ENCODE data around the gene NOP14. TPM values are rescaled to one million over a fixed set of nuclear protein-coding genes. Genes with fewer than 3 reads are reported as not detected.

NOP14 gene
- total RNA-seq, 4 donors from 2014 or later: 16.7 to 21.1 (median 18.8) TPM

DNA sequence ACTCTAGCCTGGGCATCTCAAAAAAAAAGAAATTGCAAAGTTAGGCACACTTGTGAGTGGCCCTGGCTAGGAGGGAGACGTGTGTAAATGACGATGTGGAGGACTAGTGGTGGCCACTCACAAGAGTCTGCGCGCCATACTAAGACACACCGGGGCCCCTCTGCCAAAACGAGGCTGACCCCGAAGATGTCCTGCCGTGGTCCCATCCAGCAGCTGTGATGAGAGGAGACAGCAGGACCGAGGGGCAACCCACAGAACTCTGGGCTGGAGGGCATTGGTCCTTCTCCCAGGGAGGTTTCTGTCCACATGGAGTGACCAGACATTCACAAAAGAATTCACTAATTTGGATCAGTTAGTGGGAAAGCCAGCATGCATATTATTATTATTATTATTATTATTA is 47.4 kb downstream of the NOP14 start:
- 70% methylated on average over 2 of the region's 9 CpGs for WGBS
- Histone ChIP-seq H3K4me1 (no peaks in the 10 kb centered on the region), H3K27ac (replicated peaks in 1 of 4) (no peak overlapping the region), H3K9me3 (no peaks in the 10 kb centered on the region), H3K4me3 (no peak overlapping the region), H3K36me3 (peaks cover 52 to 93% (median 66%) of the 10 kb centered on the region in 4 donors), H3K27me3 (no peaks in the 10 kb centered on the region)
- no peak for TF ChIP-seq POLR2AphosphoS5 (IDR thresholded peaks at IDR 0.05)
- no peak for TF ChIP-seq EP300 (IDR thresholded peaks at IDR 0.05)
- TF ChIP-seq POLR2A (IDR thresholded peaks at IDR 0.05; ENCODE audit: low read depth): no peak
- TF ChIP-seq, protein P1, sequence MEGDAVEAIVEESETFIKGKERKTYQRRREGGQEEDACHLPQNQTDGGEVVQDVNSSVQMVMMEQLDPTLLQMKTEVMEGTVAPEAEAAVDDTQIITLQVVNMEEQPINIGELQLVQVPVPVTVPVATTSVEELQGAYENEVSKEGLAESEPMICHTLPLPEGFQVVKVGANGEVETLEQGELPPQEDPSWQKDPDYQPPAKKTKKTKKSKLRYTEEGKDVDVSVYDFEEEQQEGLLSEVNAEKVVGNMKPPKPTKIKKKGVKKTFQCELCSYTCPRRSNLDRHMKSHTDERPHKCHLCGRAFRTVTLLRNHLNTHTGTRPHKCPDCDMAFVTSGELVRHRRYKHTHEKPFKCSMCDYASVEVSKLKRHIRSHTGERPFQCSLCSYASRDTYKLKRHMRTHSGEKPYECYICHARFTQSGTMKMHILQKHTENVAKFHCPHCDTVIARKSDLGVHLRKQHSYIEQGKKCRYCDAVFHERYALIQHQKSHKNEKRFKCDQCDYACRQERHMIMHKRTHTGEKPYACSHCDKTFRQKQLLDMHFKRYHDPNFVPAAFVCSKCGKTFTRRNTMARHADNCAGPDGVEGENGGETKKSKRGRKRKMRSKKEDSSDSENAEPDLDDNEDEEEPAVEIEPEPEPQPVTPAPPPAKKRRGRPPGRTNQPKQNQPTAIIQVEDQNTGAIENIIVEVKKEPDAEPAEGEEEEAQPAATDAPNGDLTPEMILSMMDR (IDR thresholded peaks at IDR 0.05): no peak
- no peak for DNase-seq (ENCODE audit: extremely low spot score)
- intact Hi-C loops (cut with DNase I): no loop called here

DNA sequence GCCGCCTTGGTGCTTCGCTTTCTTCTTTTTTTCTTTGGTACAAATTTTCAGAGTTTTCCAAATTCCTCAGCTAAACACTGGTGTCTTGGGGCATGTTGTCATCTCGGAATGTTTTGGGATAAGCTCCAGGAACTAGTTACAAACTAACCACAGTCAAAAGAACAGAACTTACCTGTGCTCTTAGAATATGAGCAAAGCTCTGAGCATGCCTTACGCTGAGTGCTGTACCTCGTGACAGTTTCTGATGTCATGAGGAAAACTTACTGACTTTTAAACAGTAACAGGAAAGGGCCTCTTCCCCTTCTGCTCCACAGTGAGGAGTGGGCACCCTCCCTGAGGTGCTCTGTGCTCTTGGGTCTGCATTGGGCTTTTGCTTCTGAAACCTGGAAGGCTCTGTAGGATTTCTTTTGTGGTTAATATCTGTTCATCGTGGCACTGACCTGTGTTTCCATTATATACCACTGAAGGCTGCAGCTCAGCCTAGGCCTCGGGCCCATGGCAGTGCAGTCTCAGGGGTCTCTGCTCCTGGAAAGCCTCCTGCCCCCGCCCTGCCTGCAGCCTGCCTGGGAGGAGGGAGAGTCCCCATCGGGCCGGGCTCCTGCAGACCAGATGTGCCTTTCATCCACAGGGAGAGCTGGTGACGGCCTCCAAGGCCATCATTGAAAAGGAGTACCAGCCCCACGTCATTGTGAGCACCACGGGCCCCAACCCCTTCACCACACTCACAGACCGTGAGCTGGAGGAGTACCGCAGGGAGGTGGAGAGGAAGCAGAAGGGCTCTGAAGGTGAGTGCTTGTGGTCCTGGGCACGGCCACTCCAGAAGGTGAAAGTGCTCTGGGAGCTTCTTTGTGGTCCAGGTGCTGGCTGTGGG is 48.7 kb downstream of the NOP14 start:
- Histone ChIP-seq H3K4me1 (no peaks in the 10 kb centered on the region), H3K4me3 (no peak overlapping the region), H3K27me3 (no peaks in the 10 kb centered on the region), H3K9me3 (no peaks in the 10 kb centered on the region), H3K27ac (replicated peaks in 1 of 4) (no peak overlapping the region), H3K36me3 (peaks cover 64 to 95% (median 79%) of the 10 kb centered on the region in 4 donors)
- TF ChIP-seq, protein P1 (IDR thresholded peaks at IDR 0.05): no peak
- TF ChIP-seq POLR2A (IDR thresholded peaks at IDR 0.05; ENCODE audit: low read depth) (no peak), EP300 (IDR thresholded peaks at IDR 0.05) (no peak), POLR2AphosphoS5 (IDR thresholded peaks at IDR 0.05) (no peak)
- intact Hi-C loops (cut with DNase I): no loop called here
- 76% methylated on average over 9 of the region's 16 CpGs for WGBS
- DNase-seq (ENCODE audit: extremely low spot score): no peak

DNA sequence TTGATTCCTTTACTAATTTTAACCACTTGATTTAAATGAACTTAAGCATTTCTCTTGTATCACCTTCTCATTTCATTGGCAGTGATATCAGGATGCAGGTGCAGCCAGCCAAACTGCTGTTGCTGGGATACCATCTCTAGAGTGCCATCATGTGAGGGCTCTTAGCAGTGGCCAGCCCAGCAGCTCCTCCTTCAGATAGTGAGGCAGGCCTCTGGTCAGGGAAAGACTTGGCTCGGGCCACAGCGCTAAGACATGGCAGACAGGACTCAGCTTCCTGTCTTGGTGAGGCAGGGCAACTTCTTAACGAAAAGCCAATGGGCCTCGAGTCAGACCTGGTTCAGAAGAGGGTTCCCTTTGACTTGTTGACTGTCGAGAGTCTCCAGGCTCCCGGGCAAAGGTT is 50.0 kb downstream of the NOP14 start:
- TF ChIP-seq POLR2A (IDR thresholded peaks at IDR 0.05; ENCODE audit: low read depth) (no peak), POLR2AphosphoS5 (IDR thresholded peaks at IDR 0.05) (no peak), EP300 (IDR thresholded peaks at IDR 0.05) (no peak)
- TF ChIP-seq, protein P1 (IDR thresholded peaks at IDR 0.05): no peak
- H3K27ac ChIP-seq (replicated peaks in 1 of 4): no peak overlapping the region
- no peaks in the 10 kb centered on the region for H3K27me3 ChIP-seq
- H3K9me3 ChIP-seq: no peaks in the 10 kb centered on the region
- WGBS: no CpG with 5 or more reads among the region's 6 CpGs
- intact Hi-C loops (cut with DNase I): no loop called here
- peaks cover 74 to 98% (median 92%) of the 10 kb centered on the region in 4 donors for H3K36me3 ChIP-seq
- H3K4me1 ChIP-seq: no peaks in the 10 kb centered on the region
- H3K4me3 ChIP-seq: no peak overlapping the region
- DNase-seq (ENCODE audit: extremely low spot score): no peak

DNA sequence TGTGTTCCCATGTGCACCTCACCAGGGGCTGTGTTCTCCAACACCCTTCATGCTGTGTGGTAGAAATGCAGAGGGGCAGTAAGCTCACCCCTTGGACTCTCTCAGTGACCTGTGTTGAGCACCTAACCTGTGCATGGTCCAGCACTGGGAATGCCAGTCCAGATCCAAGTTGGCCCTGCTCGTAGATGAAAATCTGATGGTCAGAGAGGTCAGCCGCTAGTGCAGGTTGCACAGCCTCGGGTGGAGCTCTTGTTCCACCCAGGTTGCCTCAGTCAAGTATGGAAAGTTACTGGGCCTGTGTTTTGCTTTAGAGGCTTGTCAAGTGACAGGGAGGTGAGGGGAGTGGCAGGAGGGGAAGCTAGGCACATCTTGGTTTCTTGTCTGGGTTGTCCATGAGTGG is 51.3 kb downstream of the NOP14 start:
- no peaks in the 10 kb centered on the region for H3K27me3 ChIP-seq
- intact Hi-C loops (cut with DNase I): no loop called here
- no peak overlapping the region for H3K27ac ChIP-seq (replicated peaks in 1 of 4)
- H3K4me1 ChIP-seq: no peaks in the 10 kb centered on the region
- no peak for DNase-seq (ENCODE audit: extremely low spot score)
- H3K9me3 ChIP-seq: no peaks in the 10 kb centered on the region
- no peak overlapping the region for H3K4me3 ChIP-seq
- TF ChIP-seq POLR2A (IDR thresholded peaks at IDR 0.05; ENCODE audit: low read depth): no peak
- no peak for TF ChIP-seq POLR2AphosphoS5 (IDR thresholded peaks at IDR 0.05)
- no peak for TF ChIP-seq EP300 (IDR thresholded peaks at IDR 0.05)
- TF ChIP-seq, protein P1 (IDR thresholded peaks at IDR 0.05): no peak
- H3K36me3 ChIP-seq: peaks cover 84 to 100% (median 99%) of the 10 kb centered on the region in 4 donors
- 87% methylated on average over 3 of the region's 3 CpGs for WGBS
